GM21381 (cell line): ENCODE data around the gene RABEP1.
"Not testable (repeated sequence)": the region's sequence is repeated elsewhere in the genome, so short reads cannot be mapped to it uniquely, and the experiment has no call there.

Source experiments
- ATAC-seq: cut with Tn5 transposase; IDR thresholded peaks from one replicate; pipeline ENCODE4 v1.9.1; 2021; ENCODE audit warnings: mild to moderate bottlenecking, moderate library complexity; ENCODE audit not compliant: unreplicated experiment

The RABEP1 gene

DNA sequence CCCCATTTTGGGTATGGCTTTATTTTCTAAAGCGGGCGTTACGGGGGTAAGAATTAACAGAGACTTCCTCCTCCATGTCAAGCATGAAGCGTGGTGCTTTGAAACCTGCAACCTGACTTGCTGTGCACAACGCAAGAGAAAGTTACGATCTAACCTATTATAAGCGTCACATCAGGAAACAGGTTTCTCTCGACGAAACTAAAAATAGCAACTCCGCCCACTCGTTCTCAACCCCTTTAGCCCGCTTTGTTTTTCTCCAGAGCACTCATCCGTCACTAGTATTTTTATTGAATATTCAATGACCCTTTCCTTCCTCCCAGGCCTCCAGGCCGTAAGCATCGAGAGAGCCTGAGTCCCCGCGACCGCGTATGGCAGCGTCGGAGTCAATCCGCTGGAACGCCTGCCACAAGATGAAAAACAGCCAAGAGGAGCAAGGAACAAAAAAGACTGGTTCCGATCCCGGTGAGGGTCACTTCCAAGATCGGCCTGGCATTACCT lies 136.8 kb downstream of the RABEP1 start:
- ATAC-seq = peak; percentile 31

DNA sequence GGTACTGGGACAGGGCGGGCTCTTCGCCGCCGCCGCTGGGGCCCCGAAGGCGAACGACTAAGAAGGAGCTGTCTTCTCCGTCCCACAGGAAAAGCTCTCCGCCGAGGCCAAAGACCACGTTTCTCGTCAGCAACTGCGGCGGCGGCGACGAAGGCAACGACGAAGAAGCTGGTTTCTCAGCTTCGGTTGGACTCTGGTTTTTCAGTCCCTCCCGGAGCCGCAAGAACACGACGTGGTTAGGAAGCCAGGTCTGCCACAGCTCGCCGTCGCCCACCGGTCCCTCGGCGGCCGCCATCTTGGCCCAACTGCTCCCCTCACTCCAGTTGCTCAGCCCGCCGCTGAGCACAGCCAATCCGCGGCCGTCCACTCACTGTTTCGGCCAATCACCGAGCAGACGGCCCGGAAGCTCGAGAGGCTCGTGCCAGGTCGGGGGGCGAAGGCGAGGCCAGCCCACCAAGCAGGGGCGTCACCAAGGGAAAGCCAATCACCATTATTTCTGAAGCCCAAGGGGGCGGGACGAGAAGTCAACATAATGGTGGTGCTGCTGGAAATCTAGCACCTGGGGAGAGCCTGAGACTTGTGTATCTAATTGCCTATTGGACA lies 137.4 kb downstream of the RABEP1 start, which contains the start of gene NUP88:
NUP88 (minus strand) TSS at position 307 of the 603 bp plus-strand sequence; CDS start at position 295, 12 bp downstream.
- peak; percentile 79 for ATAC-seq

DNA sequence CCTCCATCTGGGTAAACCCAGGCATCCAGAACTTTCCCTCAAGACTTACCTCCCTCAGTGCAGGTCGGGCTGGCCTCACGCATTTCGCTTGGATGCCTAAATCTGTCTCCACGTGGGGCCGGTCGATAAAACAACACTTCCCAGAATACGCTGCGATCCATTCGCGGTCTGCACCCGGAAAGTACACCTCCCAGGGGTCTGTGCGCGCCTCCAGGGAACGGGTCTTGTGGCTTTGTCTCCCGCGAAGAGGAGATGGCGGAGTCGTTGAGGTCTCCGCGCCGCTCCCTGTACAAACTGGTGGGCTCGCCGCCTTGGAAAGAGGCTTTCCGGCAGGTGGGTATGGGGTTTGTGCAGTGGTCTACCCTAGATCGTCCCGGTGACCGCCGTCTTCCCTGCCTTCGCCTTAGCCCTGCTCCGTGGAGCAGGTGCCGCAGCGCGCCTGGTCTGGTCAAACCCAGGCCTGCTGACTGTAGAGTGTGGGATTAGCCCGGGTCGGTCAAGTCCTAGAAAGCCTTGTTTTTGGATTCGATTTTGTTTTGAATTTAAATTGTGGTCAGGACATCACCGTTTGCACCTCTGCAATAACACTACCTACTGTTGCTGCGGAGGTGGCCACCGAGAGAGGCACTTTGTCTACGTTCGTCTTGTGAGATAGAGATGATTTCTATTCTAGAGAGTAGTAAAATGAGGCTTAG lies 138.0 kb downstream of the RABEP1 start, which contains the start of gene RPAIN:
RPAIN (plus strand) TSS at position 224 of the 695 bp plus-strand sequence; CDS start at position 253, 29 bp downstream.
- ATAC-seq = peak; percentile 54

- no peak for ATAC-seq
Measured at GRCh38 chr17:5422505-5422904, 140.4 kb downstream of the RABEP1 start.

GRCh38 chr17:5424909-5425308 lies 142.8 kb downstream of the RABEP1 start:
- no peak for ATAC-seq

DNA sequence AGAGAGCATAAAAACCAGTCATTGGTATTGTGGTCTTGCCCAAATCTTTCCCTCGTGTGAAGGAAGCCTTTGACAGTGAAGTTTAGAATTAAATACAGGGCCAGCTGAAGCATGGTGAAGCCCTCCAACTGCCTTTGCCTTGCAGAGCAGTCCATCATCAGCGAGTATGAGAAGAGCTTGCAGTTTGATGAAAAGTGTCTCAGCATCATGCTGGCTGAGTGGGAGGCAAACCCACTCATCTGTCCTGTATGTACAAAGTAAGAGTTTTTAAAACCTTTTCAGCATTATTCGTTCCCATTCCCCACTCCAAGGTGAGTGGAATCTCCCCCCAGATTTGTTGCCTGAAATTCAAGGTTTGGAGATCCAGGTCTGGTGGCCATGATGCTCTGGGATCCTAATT lies 143.7 kb downstream of the RABEP1 start:
- no peak for ATAC-seq

GRCh38 chr17:5429191-5429887 lies 147.3 kb downstream of the RABEP1 start:
- ATAC-seq = no peak

DNA sequence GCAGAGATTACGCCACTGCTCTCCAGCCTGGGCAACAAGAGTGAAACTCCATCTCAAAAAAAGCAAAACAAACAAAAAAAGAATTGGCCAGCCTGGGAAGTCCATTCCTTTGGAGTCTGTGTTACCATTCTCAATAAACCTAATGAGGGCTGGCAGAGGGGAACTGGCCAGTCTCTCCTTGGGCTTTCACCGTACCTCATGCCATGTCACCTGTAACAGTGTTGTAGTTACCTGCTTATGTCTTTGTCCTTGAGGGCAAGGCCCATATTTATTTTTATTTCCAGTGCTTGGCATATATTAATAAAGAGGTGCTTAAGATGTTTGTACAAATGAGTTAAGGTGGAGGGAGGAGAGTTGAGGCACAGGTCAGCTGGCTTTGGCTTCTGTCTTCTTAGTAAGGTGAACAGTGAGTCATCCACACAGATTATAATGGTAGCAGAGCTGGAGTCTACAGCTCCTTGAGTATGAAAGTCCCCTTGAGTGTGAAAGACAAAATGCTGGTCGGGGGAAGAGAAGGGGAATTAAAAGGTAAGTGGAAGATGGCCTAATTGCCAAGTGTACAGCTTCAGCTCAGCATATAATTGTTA lies 148.4 kb downstream of the RABEP1 start:
- ATAC-seq = no peak

DNA sequence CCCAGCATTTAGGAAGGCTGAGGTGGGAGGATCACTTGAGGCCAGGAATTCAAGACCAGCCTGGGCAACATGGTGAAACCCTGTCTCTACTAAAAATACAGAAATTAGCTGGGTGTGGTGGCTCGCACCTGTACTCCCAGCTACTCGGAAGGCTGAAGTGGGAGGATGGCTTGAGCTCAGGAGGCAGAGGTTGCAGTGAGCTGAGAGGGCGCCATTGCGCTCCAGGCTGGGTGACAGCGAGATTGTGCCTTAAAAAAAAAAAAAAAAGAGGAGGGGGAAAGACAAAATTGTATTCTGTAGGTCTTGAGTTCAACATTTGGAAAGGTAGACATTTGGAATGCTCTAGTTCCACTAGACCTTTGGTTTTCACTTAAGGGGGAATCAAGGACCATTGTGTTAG lies 149.2 kb downstream of the RABEP1 start:
- ATAC-seq = not testable (repeated sequence)

- no peak for ATAC-seq
Measured at GRCh38 chr17:5431949-5432556, 150.0 kb downstream of the RABEP1 start.

DNA sequence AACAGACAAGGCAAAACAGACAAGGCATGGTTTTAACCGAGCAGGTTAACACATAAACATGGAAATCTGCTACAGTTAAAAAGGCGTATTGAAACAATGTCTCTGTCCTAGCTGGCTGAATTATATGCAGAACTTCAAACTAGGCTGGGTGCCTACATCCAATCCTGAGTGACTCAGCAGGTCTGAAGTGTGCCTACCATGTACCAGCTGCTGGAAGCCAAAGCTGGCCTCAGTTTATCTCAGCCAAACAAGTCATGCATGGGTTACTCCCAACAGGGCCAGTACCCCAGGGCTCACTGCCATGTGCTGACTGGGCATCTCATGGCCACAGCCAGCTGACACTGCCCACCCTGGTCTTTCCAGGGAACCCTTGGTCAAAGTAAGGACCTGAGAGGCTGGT lies 152.9 kb downstream of the RABEP1 start:
- no peak for ATAC-seq
